ENCODE measurements around the gene PLCB4.
"Not testable (repeated sequence)": the region's sequence is repeated elsewhere in the genome, so short reads cannot be mapped to it uniquely, and the experiment has no call there.

PLCB4 gene

DNA sequence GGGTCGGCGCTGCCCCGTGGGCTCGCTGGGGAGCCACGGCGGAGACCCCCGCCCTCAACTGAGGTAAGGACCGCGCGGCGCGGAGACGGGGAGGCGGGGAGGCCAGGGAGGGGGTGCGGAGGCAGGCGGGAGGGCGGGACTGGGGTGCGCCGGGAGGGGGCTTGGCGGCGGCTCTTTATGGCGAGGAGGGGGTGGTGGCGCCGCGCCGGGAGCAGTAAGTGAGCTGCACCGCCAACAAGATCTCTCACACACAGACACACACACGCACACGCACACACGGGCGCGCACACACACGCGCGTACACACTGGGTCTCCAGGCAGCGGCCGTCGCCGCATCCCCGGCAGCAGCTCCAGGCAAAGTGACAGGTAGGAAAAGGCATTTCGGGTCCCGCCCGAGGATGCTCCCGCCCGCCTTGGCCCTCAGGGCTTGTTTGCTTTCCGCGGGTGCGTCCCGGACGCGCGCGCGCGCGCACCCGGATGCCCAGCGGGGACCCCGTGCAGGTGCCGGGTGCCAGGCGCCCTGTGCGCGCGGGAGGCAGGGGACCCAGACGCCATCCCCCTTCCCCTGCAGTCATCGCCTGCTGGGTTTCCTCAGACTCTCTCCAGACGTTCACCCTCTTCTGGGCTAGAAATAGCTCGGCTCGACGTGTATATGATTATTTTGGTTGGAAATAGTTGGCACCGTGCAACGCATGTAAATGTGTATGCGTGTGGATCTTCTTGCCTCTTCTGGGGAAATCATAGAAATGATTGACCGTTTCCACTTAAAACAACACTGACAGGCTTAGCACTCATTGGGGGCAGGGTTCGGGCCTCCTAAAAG lies at the start of gene PLCB4:
PLCB4 (plus strand) TSS at position 247 of the 823 bp plus-strand sequence. CDS start 238,728 bp downstream, outside the sequence.
- DNase-seq = peak; percentile 42 to 62

DNA sequence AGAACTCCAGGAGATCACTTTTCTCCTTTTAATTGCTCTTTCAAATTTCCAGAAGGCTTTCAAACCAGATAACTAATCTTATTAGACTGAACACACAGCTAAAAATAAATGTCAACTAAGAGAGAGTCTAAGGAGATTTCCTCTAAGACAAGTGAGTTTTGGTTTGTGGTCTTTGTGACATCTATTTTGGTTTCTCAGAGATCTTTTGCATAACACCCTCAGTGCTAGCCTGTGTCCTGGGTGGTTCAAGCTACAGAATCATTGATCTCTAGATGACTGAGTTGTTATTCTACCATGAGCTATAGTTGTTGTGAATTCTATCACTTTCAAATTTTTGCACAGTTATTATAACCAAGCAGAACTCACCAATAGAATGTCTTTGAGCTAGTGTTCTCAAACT lies 49.1 kb upstream of the PLCB4 start:
- DNase-seq = no peak

GRCh38 chr20:9021216-9021615 lies 47.7 kb upstream of the PLCB4 start:
- no peak for DNase-seq

GRCh38 chr20:9021699-9022098 lies 47.2 kb upstream of the PLCB4 start:
- DNase-seq = no peak

- no peak for DNase-seq
Observed at GRCh38 chr20:9022376-9022775, 46.5 kb upstream of the PLCB4 start.

DNA sequence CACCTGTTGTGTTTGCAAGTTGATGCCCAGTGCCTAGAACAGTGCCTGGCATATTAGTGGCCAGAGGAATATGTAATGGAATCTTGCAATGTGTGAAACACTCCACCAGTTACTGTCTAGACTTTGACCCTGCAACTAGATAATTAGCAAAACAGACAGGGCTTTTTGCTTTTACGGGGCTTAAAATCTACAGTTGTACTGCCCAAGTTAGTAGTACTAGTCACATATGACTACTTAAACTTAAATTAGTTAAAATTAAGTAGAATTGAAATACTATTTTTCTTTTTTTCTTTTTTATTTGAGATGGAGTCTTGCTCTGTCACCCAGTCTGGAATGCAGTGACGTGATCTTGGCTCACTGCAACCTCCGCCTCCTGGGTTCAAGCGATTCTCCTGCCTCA lies 44.3 kb upstream of the PLCB4 start:
- DNase-seq = no peak

GRCh38 chr20:9025011-9025410 lies 43.9 kb upstream of the PLCB4 start:
- no peak for DNase-seq

DNA sequence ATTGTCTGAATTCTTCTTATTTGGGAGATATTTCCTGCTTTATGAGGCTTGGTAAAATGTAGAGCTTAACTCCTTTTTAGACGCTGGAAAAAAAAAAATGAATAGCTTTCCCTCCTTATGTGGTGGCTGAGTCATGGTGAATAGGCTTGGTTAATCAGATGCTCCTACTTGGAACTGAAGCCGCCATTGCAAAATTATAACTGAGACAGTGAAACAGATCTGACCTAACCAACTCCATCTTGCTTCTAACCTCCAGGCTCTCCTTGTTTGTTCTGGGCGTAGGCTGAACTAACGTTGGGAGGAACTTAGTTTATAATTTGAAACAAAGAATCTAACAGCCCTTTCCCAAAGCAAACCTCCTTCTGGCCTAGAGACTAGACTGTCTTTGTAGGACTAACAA lies 43.2 kb upstream of the PLCB4 start:
- DNase-seq = no peak

DNA sequence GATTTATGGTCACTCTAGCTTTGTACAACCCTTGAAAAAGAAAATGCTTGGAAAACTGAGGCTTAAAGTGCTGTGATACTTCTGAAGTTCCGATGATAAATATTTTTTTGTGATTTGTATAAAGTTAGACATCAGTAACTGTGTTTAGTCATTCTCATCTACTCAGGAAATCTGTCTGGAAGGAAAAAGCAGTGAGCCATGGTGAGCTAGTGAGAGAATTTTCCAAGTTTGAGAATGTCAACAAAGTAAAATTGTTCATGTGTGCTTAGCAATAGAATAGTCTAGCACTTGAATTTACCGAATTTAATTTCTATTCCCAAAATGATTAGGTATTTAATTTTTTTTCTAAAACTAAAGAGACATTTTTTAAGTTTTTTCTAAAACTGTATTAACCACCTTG lies 41.3 kb upstream of the PLCB4 start:
- DNase-seq = no peak

- DNase-seq = no peak
Observed at GRCh38 chr20:9028419-9028818, 40.5 kb upstream of the PLCB4 start.

DNA sequence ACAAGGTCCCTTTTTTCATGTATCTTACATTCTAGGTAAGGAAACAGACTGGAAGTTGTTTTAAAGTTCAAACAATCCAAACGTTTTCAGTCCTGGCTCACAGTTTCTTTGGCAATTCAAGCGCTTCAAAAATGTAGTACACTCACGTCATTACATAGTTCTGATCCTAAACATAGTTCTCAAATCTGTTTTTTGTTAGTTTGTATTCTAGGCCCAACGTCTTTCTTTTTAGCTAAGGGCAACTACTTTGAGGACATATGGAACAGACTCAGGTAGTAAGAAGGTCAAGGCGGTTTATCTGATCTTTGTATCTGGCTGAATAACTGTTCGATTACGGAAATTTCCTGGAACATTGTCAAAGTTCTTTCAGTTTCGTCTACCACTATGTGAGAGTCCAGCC lies 36.9 kb upstream of the PLCB4 start:
- no peak for DNase-seq

DNA sequence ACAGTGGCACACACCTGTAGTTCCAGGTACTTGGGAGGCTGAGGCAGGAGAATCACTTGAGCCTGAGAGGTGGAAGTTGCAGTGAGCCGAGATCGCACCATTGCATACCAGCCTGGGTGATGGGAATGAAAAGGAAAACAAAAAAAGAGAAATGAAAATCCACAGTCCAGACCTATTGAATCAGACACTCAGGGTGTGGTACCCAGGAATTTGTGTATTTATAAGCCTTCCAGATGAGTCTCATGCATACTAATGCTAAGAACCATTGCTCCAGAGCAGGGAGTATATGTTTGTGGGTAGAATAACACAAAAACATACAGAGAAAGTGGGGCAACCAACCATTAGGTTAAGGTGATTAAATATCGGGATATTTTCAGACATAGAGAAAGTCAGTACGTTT lies 36.1 kb upstream of the PLCB4 start:
- DNase-seq = no peak

DNA sequence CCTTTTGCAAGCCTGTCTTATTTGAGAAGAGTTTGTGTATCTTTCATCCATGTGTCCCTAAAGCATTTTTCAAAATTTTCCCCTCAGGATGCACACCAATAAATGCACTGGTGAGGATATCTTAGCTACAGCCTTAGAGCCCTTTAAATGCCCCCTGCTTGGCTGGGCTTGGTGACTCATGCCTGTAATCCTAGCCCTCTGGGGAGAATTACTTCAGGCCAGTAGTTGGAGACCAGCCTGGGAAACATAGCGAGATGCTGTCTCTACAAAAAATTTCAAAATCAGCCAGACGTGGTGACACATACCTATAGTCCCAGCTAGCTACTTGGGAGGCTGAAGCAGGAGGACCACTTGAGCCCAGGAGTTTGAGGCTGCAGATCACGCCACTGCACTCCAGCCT lies 33.8 kb upstream of the PLCB4 start:
- no peak for DNase-seq

- no peak for DNase-seq
Observed at GRCh38 chr20:9036593-9036992, 32.3 kb upstream of the PLCB4 start.

GRCh38 chr20:9038791-9039535 lies 29.9 kb upstream of the PLCB4 start:
- no peak for DNase-seq

DNA sequence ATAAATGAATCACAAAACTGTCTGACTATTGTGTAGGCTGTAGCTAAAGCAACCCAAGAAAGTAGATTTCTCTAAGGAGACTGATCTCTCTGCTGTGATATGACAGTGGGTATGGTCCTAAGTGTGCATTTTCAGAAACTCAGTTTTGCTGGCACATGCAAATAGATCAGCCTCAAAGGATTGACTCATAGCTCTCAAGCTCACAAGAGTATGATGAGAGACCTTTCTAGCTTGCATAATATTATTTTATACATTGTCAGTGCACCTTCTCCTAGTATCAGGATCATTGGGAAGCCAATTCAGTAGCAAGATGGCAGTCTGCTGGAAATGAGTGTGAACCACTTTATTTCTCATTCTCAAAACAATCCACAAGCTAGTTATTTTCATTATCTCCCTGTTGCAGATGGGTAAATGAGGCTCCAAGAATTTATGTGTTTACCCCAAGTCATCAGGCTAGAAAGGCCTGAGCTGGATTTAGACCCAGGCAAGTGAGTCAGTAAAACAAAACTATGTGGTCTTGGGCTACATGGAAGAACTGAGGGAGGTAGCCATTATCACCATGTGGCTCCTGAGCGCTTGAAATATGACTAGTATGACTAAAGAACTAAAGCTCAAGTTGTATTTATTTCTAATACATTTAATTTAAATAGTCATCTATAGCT lies 27.9 kb upstream of the PLCB4 start:
- DNase-seq = no peak

DNA sequence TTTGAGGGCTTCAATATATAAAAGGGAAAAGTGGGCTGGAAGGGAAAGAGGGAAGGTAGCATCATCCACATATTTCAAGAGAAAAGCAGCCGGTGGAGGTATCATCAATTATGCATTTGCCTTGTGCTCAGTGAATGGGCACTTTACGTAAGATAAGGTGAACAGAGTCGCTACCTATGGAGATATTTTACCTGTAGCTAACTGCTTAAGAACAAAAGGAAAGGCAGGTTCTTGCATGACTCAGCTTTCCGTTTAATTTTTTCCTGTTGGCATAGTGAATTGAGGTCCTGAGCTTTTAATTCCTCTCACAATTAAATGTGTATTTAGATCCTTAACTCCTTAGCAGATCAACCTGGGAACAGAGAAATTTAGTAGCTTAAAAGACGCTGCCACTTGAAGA lies 25.5 kb upstream of the PLCB4 start:
- DNase-seq = no peak

DNA sequence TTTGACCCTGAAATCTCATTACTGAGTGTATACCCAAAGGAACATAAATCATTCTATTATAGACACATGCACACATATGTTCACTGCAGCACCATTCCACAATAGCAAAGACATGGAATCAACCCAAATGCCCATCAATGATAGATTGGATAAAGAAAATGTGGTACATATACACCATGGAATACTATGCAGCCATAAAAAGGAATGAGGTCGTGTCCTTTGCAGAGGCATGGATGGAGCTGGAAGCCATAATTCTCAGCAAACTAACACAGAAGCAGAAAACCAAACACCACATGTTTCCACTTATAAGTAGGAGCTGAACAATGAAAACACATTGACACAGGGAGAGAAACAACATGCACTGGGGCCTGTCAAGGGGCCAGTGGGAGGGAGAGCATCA lies 21.0 kb upstream of the PLCB4 start:
- DNase-seq = not testable (repeated sequence)

DNA sequence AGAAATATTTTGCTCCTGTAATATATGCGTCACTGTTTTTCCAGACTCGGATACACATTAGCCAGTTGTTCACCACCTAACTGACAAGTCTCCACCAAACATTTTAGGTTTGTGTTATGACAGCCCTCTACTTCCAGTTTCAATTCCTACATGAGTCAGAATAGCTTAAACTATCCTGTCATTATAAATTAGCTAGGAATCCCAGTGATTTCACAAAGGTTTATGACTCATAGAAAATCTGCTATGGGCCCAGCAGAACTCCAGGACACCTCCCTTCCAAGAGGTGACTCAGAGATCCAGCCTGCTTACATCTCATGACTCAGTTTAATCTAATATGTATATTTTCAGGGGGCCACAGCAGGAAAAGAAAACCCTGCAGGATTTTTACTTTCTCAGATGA lies 17.4 kb upstream of the PLCB4 start:
- no peak for DNase-seq

- no peak for DNase-seq
Observed at GRCh38 chr20:9052136-9052535, 16.8 kb upstream of the PLCB4 start.

DNA sequence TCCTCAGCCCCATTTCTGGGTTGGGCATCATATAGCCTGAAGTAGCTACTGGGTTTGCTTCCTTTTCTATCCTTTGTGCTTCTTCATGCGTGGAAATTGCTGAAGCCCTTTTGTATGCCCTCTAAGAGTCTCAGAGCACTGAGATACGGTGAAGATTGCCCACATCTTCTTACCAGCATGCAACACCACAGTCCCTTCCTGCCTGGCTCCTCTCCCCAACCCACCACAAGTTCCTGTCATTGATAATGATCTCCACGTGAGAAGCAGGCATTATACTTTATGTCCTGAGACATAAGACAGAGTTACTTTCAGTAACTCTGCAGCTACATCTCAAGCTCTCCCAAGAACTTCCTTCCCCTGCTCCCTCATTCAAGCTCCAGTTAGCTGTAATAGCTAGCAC lies 15.8 kb upstream of the PLCB4 start:
- no peak for DNase-seq

- no peak for DNase-seq
Observed at GRCh38 chr20:9054176-9054575, 14.7 kb upstream of the PLCB4 start.

DNA sequence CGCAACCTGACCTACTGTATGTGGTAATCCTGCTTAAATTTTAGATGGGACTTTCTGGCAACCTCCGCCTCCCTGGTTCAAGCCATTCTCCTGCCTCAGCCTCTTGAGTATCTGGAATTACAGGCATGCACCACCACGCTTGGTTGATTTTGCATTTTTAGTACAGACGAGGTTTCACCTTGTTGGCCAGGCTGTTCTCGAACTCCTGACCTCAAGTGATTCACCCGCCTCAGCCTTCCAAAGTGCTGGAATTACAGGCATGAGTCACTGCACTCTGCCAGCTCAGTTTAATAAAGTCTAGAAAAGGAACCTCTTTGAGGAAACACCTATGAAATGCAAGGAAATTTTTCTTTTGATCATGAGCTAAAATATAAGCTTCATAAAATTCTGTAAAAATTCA lies 9.0 kb upstream of the PLCB4 start:
- DNase-seq = no peak

- no peak for DNase-seq
Observed at GRCh38 chr20:9061434-9061833, 7.5 kb upstream of the PLCB4 start.

Data from cerebellar nuclear complex (tissue), 1 donor.